ENCODE measurements around the gene R3HDM1. TPM values are rescaled to one million over a fixed set of nuclear protein-coding genes. Genes with fewer than 3 reads are reported as not detected.

R3HDM1 gene
- 6.3 and 18.6 TPM in 2 replicates for total RNA-seq

DNA sequence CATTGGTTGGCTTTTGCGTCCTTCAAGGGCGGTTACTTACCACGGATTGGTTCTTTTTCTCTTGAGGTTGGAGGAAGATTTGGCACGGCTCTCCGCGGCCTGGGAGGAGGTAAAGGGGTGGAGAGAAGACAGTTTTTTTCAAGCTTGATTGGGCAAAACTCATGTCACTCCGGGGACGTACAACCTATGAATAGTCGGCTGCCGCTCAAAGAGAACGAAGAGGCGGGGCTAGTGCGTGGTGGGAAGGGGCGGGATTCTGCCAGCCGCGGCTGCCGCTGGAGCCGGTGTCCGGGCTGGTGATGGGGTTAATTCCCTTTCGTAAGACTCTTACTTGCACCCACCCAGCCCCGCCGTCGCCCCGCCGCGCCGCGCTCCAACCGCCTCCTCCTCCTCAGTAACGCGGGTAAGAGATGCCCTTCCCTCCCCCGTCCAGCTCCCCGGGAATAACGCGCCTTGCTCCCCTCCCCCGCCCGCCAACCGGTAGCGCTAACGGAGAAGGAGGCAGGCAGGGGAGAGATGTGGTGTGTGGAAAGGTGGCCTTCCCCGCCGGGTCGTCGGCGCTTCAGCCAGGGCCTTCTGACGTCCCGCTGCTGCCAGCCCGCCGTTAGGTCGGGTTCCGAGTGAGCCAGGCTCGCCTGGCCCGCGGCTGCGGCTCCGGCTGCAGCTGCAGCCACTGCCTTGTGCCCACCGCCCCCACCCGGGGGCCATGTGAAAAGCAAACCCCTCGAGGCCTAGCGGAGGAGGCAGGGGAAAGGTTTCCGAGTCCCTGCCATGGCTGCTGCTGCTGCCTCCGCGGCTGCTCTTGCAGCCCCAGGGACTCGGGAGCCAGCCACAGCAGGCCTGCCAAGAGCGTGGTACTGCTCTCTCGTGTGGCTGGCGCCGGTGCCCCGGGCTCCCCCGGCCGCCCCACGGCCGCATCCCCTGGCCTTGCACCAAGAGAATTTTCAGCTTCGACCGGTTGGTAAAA is at the start of gene R3HDM1:
R3HDM1 (plus strand) TSS at position 254 of the 967 bp plus-strand sequence. CDS start 73,362 bp downstream, outside the sequence.

GRCh38 chr2:135530313-135531230 is 712 bp upstream of the R3HDM1 start, which contains the start of gene ZRANB3:
ZRANB3 (minus strand) TSS chr2:135531218.

DNA sequence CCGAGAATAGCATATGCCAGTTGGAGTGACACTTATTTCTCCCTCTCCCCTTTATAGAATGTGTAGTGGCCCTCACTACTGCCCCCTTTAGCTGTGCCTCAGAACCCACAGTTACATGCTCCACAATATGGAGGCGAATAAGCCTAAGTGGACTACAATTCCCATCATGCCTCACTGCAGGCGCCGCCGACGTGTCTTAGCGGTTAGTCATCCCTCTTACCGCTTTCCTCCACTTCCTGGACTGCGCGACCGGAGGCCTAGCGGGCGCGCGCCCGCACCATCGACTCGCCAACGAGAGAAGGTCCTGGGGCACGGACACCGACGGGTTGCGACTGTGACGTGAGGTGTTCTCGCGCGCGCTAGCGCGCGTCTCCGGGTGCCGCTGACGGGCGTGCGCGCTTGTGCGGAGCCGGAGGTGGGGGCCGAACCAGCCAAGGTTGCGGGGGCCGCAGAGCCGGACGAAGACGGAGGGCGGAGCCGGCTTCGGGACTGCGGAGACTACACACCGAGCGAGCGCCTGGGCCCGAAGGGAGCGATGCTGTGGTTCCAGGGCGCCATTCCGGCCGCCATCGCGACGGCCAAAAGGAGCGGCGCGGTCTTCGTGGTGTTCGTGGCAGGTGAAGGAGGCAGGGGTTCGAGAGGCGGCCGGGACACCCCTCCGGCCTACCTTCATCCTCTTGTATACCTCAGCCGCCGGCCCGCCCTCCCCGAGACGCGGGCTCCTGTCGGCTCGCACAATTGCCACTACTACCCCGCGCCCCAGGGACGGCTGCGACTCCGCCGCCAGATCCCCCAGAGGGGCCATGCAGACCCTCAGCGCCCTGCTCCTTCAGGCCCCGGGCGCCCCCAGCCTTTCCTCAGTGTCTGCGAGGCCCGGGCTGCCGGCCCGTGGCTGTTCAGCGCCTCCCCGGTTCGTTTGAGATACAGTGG is 210.4 kb downstream of the R3HDM1 start, which contains the start of gene UBXN4:
UBXN4 (plus strand) TSS at position 461 of the 930 bp plus-strand sequence; CDS start at position 536, 75 bp downstream.

Other genes with a start within 250 kb of the R3HDM1 start
- gene ZRANB3, start 266 bp upstream of the R3HDM1 start, total RNA-seq = 7.4 and 13.5 TPM in 2 replicates
- 57.7 and 74.5 TPM in 2 replicates for gene UBXN4, start 210.4 kb downstream of the R3HDM1 start, total RNA-seq